HEK293 (cell line): Measurements from ENCODE around the gene PEX26.
A peak's percentile ranks its signal among the peaks of the same experiment; 100 is the strongest.

ENCODE experiments used
- CTCF ChIA-PET: fragments of 350-600 bp; formaldehyde crosslinking; extraction: SDS; loops from one replicate; lab custom pipeline; 2021; ENCODE audit warnings: antibody characterized with exemption; lab: Yijun Ruan, JAX
- POLR2A ChIA-PET: fragments of 300-600 bp; formaldehyde crosslinking; extraction: SDS; loops from one replicate; lab custom pipeline; 2020; ENCODE audit warnings: antibody characterized with exemption, inconsistent platforms; lab: Yijun Ruan, JAX
- H3K27ac ChIP-seq: fragments of 200-500 bp; sonication (Bioruptor generic); 2 replicates; pipeline ENCODE4 v1.5.1; 2014; ENCODE audit warnings: low read depth, low read length, control low read depth, inconsistent platforms; ENCODE audit errors: extremely low read depth
- H3K36me3 ChIP-seq, 2 experiments: fragments of 200-500 bp in 1 of 2; sonication (Bioruptor generic) in 1 of 2; 1 replicate in 1 of 2; 2 replicates in 1 of 2; pipeline ENCODE4 v1.5.1; 2014 to 2017; ENCODE audit warnings: inconsistent platforms in 2 of 2, low read length in 2 of 2; ENCODE audit not compliant: control insufficient read depth in 2 of 2, insufficient read depth in 1 of 2
- H3K4me1 ChIP-seq: fragments of 200-500 bp; sonication (Bioruptor generic); 2 replicates; pipeline ENCODE4 v1.5.1; 2014; ENCODE audit warnings: mild to moderate bottlenecking, low read length, inconsistent platforms; ENCODE audit not compliant: control insufficient read depth, insufficient read depth
- H3K4me3 ChIP-seq: 2 replicates; pipeline ENCODE4 v1.5.1; 2011; ENCODE audit warnings: low read depth, mild to moderate bottlenecking, control low read depth, low read length, moderate library complexity
- H3K9me3 ChIP-seq: fragments of 200-500 bp; sonication (Bioruptor generic); 2 replicates; pipeline ENCODE4 v1.5.1; 2014; ENCODE audit warnings: low read depth, low read length, inconsistent platforms; ENCODE audit not compliant: control insufficient read depth, insufficient read depth
- EGR2 ChIP-seq: fragments of 450-650 bp; formaldehyde crosslinking; IDR thresholded peaks from 2 replicates; pipeline ENCODE4 v1.5.1; 2016; ENCODE audit warnings: low read depth, missing biosample characterization, missing genetic modification characterization
- GLIS1 ChIP-seq: fragments of 450-650 bp; formaldehyde crosslinking; IDR thresholded peaks from 2 replicates; pipeline ENCODE4 v1.5.1; 2016; ENCODE audit warnings: missing biosample characterization, missing genetic modification characterization
- PRDM1 ChIP-seq: fragments of 450-650 bp; formaldehyde crosslinking; IDR thresholded peaks from 2 replicates; pipeline ENCODE4; 2016; ENCODE audit warnings: missing biosample characterization, missing genetic modification characterization
- YY1 ChIP-seq: fragments of 450-650 bp; formaldehyde crosslinking; IDR thresholded peaks from 2 replicates; pipeline ENCODE4 v1.5.1; 2018; ENCODE audit warnings: missing biosample characterization, missing genetic modification characterization
- ZBTB7A ChIP-seq: fragments of 450-650 bp; formaldehyde crosslinking; IDR thresholded peaks from 2 replicates; pipeline ENCODE4 v1.5.1; 2016; ENCODE audit warnings: low read depth, missing biosample characterization, missing genetic modification characterization
- ZBTB8A ChIP-seq: fragments of 450-650 bp; formaldehyde crosslinking; IDR thresholded peaks from 2 replicates; pipeline ENCODE4 v1.5.1; 2016; ENCODE audit warnings: missing biosample characterization, missing genetic modification characterization
- ZNF114 ChIP-seq: fragments of 450-650 bp; formaldehyde crosslinking; IDR thresholded peaks from 2 replicates; pipeline ENCODE4 v1.5.0; 2017; ENCODE audit warnings: missing biosample characterization, missing genetic modification characterization
- ZNF202 ChIP-seq: fragments of 450-650 bp; formaldehyde crosslinking; IDR thresholded peaks from 2 replicates; pipeline ENCODE4 v1.5.1; 2016; ENCODE audit warnings: missing biosample characterization, missing genetic modification characterization, borderline replicate concordance
- ZNF24 ChIP-seq: fragments of 450-650 bp; formaldehyde crosslinking; IDR thresholded peaks from 2 replicates; pipeline ENCODE4 v1.5.1; 2016; ENCODE audit warnings: missing biosample characterization, missing genetic modification characterization
- ZNF514 ChIP-seq: fragments of 450-650 bp; formaldehyde crosslinking; IDR thresholded peaks from 2 replicates; pipeline ENCODE4 v1.5.1; 2016; ENCODE audit warnings: missing biosample characterization, missing genetic modification characterization
- ZNF792 ChIP-seq: fragments of 450-650 bp; formaldehyde crosslinking; IDR thresholded peaks from 2 replicates; pipeline ENCODE4 v1.5.1; 2016; ENCODE audit warnings: missing biosample characterization, missing genetic modification characterization
- ZSCAN16 ChIP-seq: fragments of 450-650 bp; formaldehyde crosslinking; IDR thresholded peaks from 2 replicates; pipeline ENCODE4 v1.5.1; 2016; ENCODE audit warnings: missing biosample characterization, missing genetic modification characterization
- TF ChIP-seq, protein P1 (sequence below): fragments of 450-650 bp; formaldehyde crosslinking; IDR thresholded peaks from 2 replicates; pipeline ENCODE4 v1.5.1; 2016; ENCODE audit warnings: missing biosample characterization, missing genetic modification characterization
- TF ChIP-seq, protein P2 (sequence below): fragments of 450-650 bp; formaldehyde crosslinking; IDR thresholded peaks from 2 replicates; pipeline ENCODE4; 2016; ENCODE audit warnings: missing biosample characterization, missing genetic modification characterization
- TF ChIP-seq, protein P3 (sequence below): fragments of 450-650 bp; formaldehyde crosslinking; IDR thresholded peaks from 2 replicates; pipeline ENCODE4 v1.5.1; 2016; ENCODE audit warnings: missing biosample characterization, missing genetic modification characterization, borderline replicate concordance
- TF ChIP-seq, protein P4 (sequence below): fragments of 450-650 bp; formaldehyde crosslinking; IDR thresholded peaks from 2 replicates; pipeline ENCODE4 v1.5.1; 2016; ENCODE audit warnings: missing biosample characterization, missing genetic modification characterization
- TF ChIP-seq, protein P5 (sequence below): fragments of 450-650 bp; formaldehyde crosslinking; IDR thresholded peaks from 2 replicates; pipeline ENCODE4 v1.5.1; 2016; ENCODE audit warnings: missing biosample characterization, missing genetic modification characterization
- TF ChIP-seq, protein P6 (sequence below): fragments of 450-650 bp; formaldehyde crosslinking; IDR thresholded peaks from 2 replicates; pipeline ENCODE4 v1.5.1; 2016; ENCODE audit warnings: missing biosample characterization, missing genetic modification characterization
- TF ChIP-seq, protein P7 (sequence below): fragments of 450-650 bp; formaldehyde crosslinking; IDR thresholded peaks from 2 replicates; pipeline ENCODE4 v1.5.1; 2017; ENCODE audit warnings: missing biosample characterization, missing genetic modification characterization

The PEX26 gene

DNA sequence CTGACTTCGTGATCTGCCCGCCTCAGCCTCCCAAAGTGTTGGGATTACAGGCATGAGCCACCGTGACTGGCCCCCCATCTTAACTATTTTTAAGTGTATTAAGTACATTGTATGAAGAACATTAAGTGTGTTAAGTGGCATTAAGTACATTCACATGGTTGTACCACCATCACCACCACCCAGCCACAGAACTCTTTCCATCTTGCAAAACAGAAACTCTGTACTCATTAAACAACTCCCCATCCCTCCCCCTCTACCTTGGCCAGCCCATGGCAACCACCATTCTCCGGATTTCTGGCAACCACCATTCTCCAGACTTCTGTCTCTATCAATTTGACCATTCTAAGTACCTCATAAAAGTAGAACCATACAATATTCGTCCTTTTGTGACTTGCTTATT lies 17.8 kb upstream of the PEX26 start (continued):
- TF ChIP-seq, protein P1, sequence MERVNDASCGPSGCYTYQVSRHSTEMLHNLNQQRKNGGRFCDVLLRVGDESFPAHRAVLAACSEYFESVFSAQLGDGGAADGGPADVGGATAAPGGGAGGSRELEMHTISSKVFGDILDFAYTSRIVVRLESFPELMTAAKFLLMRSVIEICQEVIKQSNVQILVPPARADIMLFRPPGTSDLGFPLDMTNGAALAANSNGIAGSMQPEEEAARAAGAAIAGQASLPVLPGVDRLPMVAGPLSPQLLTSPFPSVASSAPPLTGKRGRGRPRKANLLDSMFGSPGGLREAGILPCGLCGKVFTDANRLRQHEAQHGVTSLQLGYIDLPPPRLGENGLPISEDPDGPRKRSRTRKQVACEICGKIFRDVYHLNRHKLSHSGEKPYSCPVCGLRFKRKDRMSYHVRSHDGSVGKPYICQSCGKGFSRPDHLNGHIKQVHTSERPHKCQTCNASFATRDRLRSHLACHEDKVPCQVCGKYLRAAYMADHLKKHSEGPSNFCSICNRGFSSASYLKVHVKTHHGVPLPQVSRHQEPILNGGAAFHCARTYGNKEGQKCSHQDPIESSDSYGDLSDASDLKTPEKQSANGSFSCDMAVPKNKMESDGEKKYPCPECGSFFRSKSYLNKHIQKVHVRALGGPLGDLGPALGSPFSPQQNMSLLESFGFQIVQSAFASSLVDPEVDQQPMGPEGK (tag by site-specific recombination) = no peak
- TF ChIP-seq ZNF514 (tag by site-specific recombination) (no peak), ZSCAN16 (tag by site-specific recombination) (no peak), EGR2 (no peak), ZNF792 (tag by site-specific recombination) (no peak), ZNF202 (tag by site-specific recombination) (no peak), ZNF24 (no peak)
- TF ChIP-seq, protein P2, sequence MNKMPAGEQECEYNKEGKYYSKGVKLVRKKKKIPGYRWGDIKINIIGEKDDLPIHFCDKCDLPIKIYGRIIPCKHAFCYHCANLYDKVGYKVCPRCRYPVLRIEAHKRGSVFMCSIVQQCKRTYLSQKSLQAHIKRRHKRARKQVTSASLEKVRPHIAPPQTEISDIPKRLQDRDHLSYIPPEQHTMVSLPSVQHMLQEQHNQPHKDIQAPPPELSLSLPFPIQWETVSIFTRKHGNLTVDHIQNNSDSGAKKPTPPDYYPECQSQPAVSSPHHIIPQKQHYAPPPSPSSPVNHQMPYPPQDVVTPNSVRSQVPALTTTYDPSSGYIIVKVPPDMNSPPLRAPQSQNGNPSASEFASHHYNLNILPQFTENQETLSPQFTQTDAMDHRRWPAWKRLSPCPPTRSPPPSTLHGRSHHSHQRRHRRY (tag by site-specific recombination) = no peak
- TF ChIP-seq, protein P3, sequence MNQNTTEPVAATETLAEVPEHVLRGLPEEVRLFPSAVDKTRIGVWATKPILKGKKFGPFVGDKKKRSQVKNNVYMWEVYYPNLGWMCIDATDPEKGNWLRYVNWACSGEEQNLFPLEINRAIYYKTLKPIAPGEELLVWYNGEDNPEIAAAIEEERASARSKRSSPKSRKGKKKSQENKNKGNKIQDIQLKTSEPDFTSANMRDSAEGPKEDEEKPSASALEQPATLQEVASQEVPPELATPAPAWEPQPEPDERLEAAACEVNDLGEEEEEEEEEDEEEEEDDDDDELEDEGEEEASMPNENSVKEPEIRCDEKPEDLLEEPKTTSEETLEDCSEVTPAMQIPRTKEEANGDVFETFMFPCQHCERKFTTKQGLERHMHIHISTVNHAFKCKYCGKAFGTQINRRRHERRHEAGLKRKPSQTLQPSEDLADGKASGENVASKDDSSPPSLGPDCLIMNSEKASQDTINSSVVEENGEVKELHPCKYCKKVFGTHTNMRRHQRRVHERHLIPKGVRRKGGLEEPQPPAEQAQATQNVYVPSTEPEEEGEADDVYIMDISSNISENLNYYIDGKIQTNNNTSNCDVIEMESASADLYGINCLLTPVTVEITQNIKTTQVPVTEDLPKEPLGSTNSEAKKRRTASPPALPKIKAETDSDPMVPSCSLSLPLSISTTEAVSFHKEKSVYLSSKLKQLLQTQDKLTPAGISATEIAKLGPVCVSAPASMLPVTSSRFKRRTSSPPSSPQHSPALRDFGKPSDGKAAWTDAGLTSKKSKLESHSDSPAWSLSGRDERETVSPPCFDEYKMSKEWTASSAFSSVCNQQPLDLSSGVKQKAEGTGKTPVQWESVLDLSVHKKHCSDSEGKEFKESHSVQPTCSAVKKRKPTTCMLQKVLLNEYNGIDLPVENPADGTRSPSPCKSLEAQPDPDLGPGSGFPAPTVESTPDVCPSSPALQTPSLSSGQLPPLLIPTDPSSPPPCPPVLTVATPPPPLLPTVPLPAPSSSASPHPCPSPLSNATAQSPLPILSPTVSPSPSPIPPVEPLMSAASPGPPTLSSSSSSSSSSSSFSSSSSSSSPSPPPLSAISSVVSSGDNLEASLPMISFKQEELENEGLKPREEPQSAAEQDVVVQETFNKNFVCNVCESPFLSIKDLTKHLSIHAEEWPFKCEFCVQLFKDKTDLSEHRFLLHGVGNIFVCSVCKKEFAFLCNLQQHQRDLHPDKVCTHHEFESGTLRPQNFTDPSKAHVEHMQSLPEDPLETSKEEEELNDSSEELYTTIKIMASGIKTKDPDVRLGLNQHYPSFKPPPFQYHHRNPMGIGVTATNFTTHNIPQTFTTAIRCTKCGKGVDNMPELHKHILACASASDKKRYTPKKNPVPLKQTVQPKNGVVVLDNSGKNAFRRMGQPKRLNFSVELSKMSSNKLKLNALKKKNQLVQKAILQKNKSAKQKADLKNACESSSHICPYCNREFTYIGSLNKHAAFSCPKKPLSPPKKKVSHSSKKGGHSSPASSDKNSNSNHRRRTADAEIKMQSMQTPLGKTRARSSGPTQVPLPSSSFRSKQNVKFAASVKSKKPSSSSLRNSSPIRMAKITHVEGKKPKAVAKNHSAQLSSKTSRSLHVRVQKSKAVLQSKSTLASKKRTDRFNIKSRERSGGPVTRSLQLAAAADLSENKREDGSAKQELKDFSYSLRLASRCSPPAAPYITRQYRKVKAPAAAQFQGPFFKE (tag by site-specific recombination) = no peak

DNA sequence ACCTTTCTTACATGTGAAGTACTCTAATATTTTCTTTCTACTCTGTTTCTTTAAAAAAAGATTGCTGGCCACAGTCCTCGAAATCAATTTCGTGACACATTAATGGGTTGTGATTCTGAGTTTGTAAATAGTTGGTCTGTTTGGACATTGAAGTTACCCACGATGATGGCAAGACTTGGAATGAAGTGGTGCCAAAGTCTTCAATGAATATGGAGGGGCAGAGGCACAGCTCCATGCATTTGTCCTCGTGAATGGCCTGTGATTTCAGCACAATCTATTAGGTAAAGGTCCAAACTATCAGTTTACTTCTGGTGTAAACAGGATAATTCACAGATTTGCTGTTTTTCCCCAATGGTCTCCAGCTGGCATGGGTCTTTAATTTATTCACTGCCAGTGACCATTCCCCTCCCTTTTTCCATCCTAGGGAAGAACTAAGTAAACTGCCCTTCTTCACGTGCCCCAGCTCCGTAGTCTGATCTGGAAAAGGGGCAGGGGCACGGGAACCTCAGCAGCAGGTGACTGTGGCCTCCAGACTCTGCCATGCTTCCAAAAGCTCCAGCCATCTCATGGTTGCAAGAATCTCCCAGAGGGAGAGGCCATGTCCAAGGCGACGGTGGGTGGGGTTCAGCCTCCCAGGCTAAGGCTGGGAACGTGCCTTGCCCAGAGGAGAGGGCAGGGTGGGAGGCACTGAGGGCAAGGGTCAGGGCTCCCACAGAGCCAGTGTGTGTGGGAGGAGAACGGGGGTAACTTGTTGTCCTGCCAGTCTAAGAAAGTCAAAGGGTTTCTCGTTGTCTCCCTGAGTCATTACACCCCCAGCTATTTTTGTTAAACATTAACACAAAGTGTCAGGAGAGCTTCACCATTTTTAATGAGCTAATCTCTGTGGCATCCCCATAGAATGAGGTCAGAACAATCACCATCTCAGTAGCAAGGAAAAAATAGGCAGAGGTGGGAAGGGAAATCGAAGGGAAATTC lies 16.9 kb upstream of the PEX26 start:
- Histone ChIP-seq H3K36me3 (no peaks in the 10 kb centered on the region), H3K4me3 (no peak overlapping the region), H3K27ac (no peak overlapping the region), H3K4me1 (peaks cover 22% of the 10 kb centered on the region), H3K9me3 (no peaks in the 10 kb centered on the region)
- ChIA-PET CTCF (interaction anchor here (0.6 to 6.3 kb wide), 8 partner anchors 8 to 230 kb away, joined by 3 to 95 read pairs (median 4); partner anchors contain the start of genes MICAL3 and PEX26), POLR2A (no interaction called here)
- TF ChIP-seq YY1 (tag by site-specific recombination) = no peak
- TF ChIP-seq, protein P4, sequence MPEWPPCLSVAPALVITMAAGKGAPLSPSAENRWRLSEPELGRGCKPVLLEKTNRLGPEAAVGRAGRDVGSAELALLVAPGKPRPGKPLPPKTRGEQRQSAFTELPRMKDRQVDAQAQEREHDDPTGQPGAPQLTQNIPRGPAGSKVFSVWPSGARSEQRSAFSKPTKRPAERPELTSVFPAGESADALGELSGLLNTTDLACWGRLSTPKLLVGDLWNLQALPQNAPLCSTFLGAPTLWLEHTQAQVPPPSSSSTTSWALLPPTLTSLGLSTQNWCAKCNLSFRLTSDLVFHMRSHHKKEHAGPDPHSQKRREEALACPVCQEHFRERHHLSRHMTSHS (tag by site-specific recombination) = no peak
- TF ChIP-seq EGR2 = peak; percentile 87
- TF ChIP-seq PRDM1 (tag by site-specific recombination) = 0 out of 2 replicates have a peak, but pooled peaks have one; percentile 42
- TF ChIP-seq ZBTB8A = no peak
- peak; percentile 53; the same call in 1 of the 2 replicates for TF ChIP-seq GLIS1 (tag by site-specific recombination)
- no peak for TF ChIP-seq ZNF114
- TF ChIP-seq, protein P5, sequence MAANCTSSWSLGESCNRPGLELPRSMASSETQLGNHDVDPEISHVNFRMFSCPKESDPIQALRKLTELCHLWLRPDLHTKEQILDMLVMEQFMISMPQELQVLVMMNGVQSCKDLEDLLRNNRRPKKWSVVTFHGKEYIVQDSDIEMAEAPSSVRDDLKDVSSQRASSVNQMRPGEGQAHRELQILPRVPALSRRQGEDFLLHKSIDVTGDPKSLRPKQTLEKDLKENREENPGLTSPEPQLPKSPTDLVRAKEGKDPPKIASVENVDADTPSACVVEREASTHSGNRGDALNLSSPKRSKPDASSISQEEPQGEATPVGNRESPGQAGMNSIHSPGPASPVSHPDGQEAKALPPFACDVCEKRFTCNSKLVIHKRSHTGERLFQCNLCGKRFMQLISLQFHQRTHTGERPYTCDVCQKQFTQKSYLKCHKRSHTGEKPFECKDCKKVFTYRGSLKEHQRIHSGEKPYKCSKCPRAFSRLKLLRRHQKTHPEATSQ (tag by site-specific recombination) = no peak
- TF ChIP-seq, protein P6, sequence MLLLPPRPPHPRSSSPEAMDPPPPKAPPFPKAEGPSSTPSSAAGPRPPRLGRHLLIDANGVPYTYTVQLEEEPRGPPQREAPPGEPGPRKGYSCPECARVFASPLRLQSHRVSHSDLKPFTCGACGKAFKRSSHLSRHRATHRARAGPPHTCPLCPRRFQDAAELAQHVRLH (tag by site-specific recombination) = no peak
- TF ChIP-seq ZBTB7A (tag by site-specific recombination) = no peak
- TF ChIP-seq, protein P7, sequence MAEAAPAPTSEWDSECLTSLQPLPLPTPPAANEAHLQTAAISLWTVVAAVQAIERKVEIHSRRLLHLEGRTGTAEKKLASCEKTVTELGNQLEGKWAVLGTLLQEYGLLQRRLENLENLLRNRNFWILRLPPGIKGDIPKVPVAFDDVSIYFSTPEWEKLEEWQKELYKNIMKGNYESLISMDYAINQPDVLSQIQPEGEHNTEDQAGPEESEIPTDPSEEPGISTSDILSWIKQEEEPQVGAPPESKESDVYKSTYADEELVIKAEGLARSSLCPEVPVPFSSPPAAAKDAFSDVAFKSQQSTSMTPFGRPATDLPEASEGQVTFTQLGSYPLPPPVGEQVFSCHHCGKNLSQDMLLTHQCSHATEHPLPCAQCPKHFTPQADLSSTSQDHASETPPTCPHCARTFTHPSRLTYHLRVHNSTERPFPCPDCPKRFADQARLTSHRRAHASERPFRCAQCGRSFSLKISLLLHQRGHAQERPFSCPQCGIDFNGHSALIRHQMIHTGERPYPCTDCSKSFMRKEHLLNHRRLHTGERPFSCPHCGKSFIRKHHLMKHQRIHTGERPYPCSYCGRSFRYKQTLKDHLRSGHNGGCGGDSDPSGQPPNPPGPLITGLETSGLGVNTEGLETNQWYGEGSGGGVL = peak; percentile 27; the same call in 1 of the 2 replicates
